Testis (tissue), 3 donors: ENCODE measurements around the gene NPAS1. TPM values are rescaled to one million over a fixed set of nuclear protein-coding genes. Genes with fewer than 3 reads are reported as not detected.

ENCODE experiments used
- DNase-seq: peaks from one replicate; pipeline ENCODE4 v3.0.0-alpha.2; 2019
- H3K27ac ChIP-seq, 2 donors: fragments of 200-600 bp; sonication (generic); one replicate each; pipeline ENCODE4 v1.5.1; 2019
- H3K27me3 ChIP-seq: fragments of 200-600 bp; sonication (generic); one replicate; pipeline ENCODE4 v1.5.1; 2019
- H3K36me3 ChIP-seq: fragments of 200-600 bp; sonication (generic); one replicate; pipeline ENCODE4 v1.5.1; 2017; ENCODE audit warnings: low read depth; ENCODE audit errors: missing control alignments
- H3K4me1 ChIP-seq: fragments of 200-600 bp; sonication (generic); one replicate; pipeline ENCODE4 v1.5.1; 2019
- H3K4me3 ChIP-seq, 2 donors: fragments of 200-600 bp; sonication (generic); one replicate each; pipeline ENCODE4 v1.5.1; 2017 to 2019
- H3K9me3 ChIP-seq: fragments of 200-600 bp; sonication (generic); one replicate; pipeline ENCODE4 v1.5.1; 2017
- CTCF ChIP-seq, 3 experiments: fragments of 450-650 bp in 2 of 3; fragments of 200-600 bp in 1 of 3; sonication (generic) in 1 of 3; IDR thresholded peaks; one replicate each; pipeline ENCODE4 v1.5.1; 2016 to 2019; ENCODE audit warnings: antibody characterized with exemption in 3 of 3, mild to moderate bottlenecking in 2 of 3, moderate library complexity in 1 of 3
- POLR2A ChIP-seq: fragments of 450-650 bp; IDR thresholded peaks from one replicate; pipeline ENCODE4 v1.6.1; 2017; ENCODE audit warnings: antibody characterized with exemption, mild to moderate bottlenecking, moderate library complexity
- WGBS, 2 donors: methylation state at CpG; one replicate each; pipeline ENCODE4 v1.1.5; 2018; 5-methylcytosine and 5-hydroxymethylcytosine counted together
- intact Hi-C: fragments of 100-400 bp; cut with DNase I; formaldehyde crosslinking; loops from one replicate; pipeline ENCODE4 v1.15.1; 2023; ENCODE audit warnings: low total_unique reads
- polyA plus RNA-seq: library from polyadenylated mRNA; stranded (reverse); fragments of 350-450 nt; fragmentation: Illumina TruSeq; extraction: RNeasy Lipid Tissue Mini Kit (QIAGEN cat#74804); gene quantifications from one replicate; pipeline ENCODE4 v1.2.3, GENCODE V29; 2014; ENCODE audit warnings: low read depth, low replicate concordance; ENCODE audit not compliant: insufficient read depth
- total RNA-seq, 2 donors: library from RNA; depleted of rRNA; stranded (reverse); fragments of >200 nt; gene quantifications; one replicate each; pipeline ENCODE4 v1.2.3, GENCODE V29; 2016

The NPAS1 gene
- total and polyA plus RNA-seq, 3 donors from 2014 or later, result 1.1 to 2.5 (median 1.1) TPM

GRCh38 chr19:47039239-47039874 is 19.7 kb downstream of the NPAS1 start:
- WGBS, 2 donors, result 94 to 95% methylated on average over 17 of the region's 17 CpGs
- Histone ChIP-seq H3K27me3 (no peaks in the 10 kb centered on the region), H3K36me3 (no peaks in the 10 kb centered on the region), H3K9me3 (no peaks in the 10 kb centered on the region), H3K27ac (no peak overlapping the region), H3K4me3 (no peak overlapping the region), H3K4me1 (peaks cover 12% of the 10 kb centered on the region)
- DNase-seq, result no peak
- intact Hi-C loops, result no loop called here
- TF ChIP-seq POLR2A (no peak), CTCF (IDR thresholded peaks at IDR 0.05) (no peak)

GRCh38 chr19:47040869-47041268 is 21.2 kb downstream of the NPAS1 start:
- WGBS, 2 donors, result 68 to 78% methylated on average over 6 to 8 of the region's 8 CpGs
- TF ChIP-seq POLR2A (no peak), CTCF (IDR thresholded peaks at IDR 0.05) (no peak)
- H3K27ac ChIP-seq, result no peak overlapping the region
- intact Hi-C loops, result no loop called here
- H3K4me3 ChIP-seq, result no peak overlapping the region
- H3K27me3 ChIP-seq, result no peaks in the 10 kb centered on the region
- DNase-seq, result no peak
- no peaks in the 10 kb centered on the region for H3K36me3 ChIP-seq
- H3K9me3 ChIP-seq, result no peaks in the 10 kb centered on the region
- H3K4me1 ChIP-seq, result peaks cover 6% of the 10 kb centered on the region

GRCh38 chr19:47044946-47045866 is 25.6 kb downstream of the NPAS1 start:
- DNase-seq, result no peak
- no peaks in the 10 kb centered on the region for H3K4me1 ChIP-seq
- TF ChIP-seq POLR2A (no peak), CTCF (IDR thresholded peaks at IDR 0.05) (no peak)
- no peaks in the 10 kb centered on the region for H3K36me3 ChIP-seq
- H3K27ac ChIP-seq, result no peak overlapping the region
- H3K4me3 ChIP-seq, result peak overlapping the region; percentile 4 to 24
- no peaks in the 10 kb centered on the region for H3K9me3 ChIP-seq
- intact Hi-C loops, result no loop called here
- 64 to 80% methylated on average over 13 to 50 of the region's 56 CpGs for WGBS, 2 donors
- no peaks in the 10 kb centered on the region for H3K27me3 ChIP-seq

GRCh38 chr19:47045867-47046470 is 26.3 kb downstream of the NPAS1 start:
- H3K27ac ChIP-seq, result no peak overlapping the region
- no peak for TF ChIP-seq POLR2A
- no peak for TF ChIP-seq CTCF (IDR thresholded peaks at IDR 0.05)
- no peaks in the 10 kb centered on the region for H3K4me1 ChIP-seq
- H3K9me3 ChIP-seq, result no peaks in the 10 kb centered on the region
- DNase-seq, result no peak
- intact Hi-C loops, result no loop called here
- peak overlapping the region; percentile 4 to 24 for H3K4me3 ChIP-seq
- H3K36me3 ChIP-seq, result no peaks in the 10 kb centered on the region
- no peaks in the 10 kb centered on the region for H3K27me3 ChIP-seq
- 69 to 81% methylated on average over 16 to 41 of the region's 45 CpGs for WGBS, 2 donors
